Measurements from ENCODE around the gene RLF. TPM values are rescaled to one million over a fixed set of nuclear protein-coding genes. Genes with fewer than 3 reads are reported as not detected.

RLF gene
- total RNA-seq, 1 experiment from 2014 or later, result 19.6 TPM

GRCh38 chr1:40265298-40265697 lies 104.1 kb downstream of the RLF start:
- H3K27me3 ChIP-seq (ENCODE audit: control insufficient read depth, insufficient read depth, low read length), result no peaks in the 10 kb centered on the region
- DNase-seq, result no peak
- H3K4me3 ChIP-seq (ENCODE audit: insufficient read depth, low read depth, low read length), result no peak overlapping the region
- peaks cover 13% of the 10 kb centered on the region for H3K36me3 ChIP-seq (replicated peaks; ENCODE audit: control insufficient read depth, insufficient read depth, low read length)

- Histone ChIP-seq H3K4me3 (ENCODE audit: insufficient read depth, low read depth, low read length) (no peak overlapping the region), H3K27me3 (ENCODE audit: control insufficient read depth, insufficient read depth, low read length) (no peaks in the 10 kb centered on the region), H3K36me3 (replicated peaks; ENCODE audit: control insufficient read depth, insufficient read depth, low read length) (peaks cover 18% of the 10 kb centered on the region)
- DNase-seq, result no peak
Measured at GRCh38 chr1:40265919-40266318, 104.7 kb downstream of the RLF start.

- Histone ChIP-seq H3K36me3 (replicated peaks; ENCODE audit: control insufficient read depth, insufficient read depth, low read length) (peaks cover 17% of the 10 kb centered on the region), H3K27me3 (ENCODE audit: control insufficient read depth, insufficient read depth, low read length) (no peaks in the 10 kb centered on the region)
- DNase-seq, result no peak
Measured at GRCh38 chr1:40266786-40267535, 105.8 kb downstream of the RLF start.

GRCh38 chr1:40267767-40268187 lies 106.6 kb downstream of the RLF start:
- Histone ChIP-seq H3K36me3 (replicated peaks; ENCODE audit: control insufficient read depth, insufficient read depth, low read length) (peaks cover 14% of the 10 kb centered on the region), H3K4me3 (ENCODE audit: insufficient read depth, low read depth, low read length) (no peak overlapping the region), H3K27me3 (ENCODE audit: control insufficient read depth, insufficient read depth, low read length) (no peaks in the 10 kb centered on the region)
- DNase-seq, result no peak

More at GRCh38 chr1:40266786-40267535, 105.8 kb downstream of the RLF start:
- no peak overlapping the region for H3K4me3 ChIP-seq (ENCODE audit: insufficient read depth, low read depth, low read length)

- peaks cover 11% of the 10 kb centered on the region for H3K36me3 ChIP-seq (replicated peaks; ENCODE audit: control insufficient read depth, insufficient read depth, low read length)
- DNase-seq, result no peak
Measured at GRCh38 chr1:40268211-40268610, 107.0 kb downstream of the RLF start.

GRCh38 chr1:40270152-40270834 lies 109.1 kb downstream of the RLF start:
- H3K36me3 ChIP-seq (replicated peaks; ENCODE audit: control insufficient read depth, insufficient read depth, low read length), result peaks cover 15% of the 10 kb centered on the region
- no peaks in the 10 kb centered on the region for H3K27me3 ChIP-seq (ENCODE audit: control insufficient read depth, insufficient read depth, low read length)
- H3K4me3 ChIP-seq (ENCODE audit: insufficient read depth, low read depth, low read length), result no peak overlapping the region
- DNase-seq, result no peak

More at GRCh38 chr1:40268211-40268610, 107.0 kb downstream of the RLF start:
- no peaks in the 10 kb centered on the region for H3K27me3 ChIP-seq (ENCODE audit: control insufficient read depth, insufficient read depth, low read length)
- no peak overlapping the region for H3K4me3 ChIP-seq (ENCODE audit: insufficient read depth, low read depth, low read length)

DNA sequence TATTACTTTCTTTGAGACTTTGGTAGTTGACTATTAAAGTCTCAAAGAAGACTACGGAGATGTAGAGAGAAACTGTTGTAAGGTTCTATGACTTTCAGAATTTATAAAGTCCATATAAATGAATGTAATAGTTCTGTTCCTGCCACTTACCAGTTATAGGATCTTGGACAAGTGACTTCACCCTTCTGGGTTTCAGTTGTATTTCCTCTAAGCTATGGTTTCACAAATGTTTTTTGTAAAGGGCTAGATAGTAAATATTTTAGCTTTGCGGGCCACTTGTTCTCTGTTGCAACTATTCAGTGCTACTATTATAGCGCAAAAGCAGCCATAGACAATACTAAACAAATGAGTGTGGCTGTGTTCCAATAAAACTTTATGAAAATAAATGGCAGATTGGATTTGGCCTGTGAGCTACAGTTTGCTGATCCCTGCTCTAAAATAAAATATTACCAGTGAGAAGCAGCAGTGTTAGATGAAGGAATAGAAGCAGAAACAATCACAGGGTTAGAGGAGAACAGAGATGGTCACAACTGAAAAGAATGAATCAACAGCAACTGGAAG lies 111.5 kb downstream of the RLF start:
- Histone ChIP-seq H3K36me3 (replicated peaks; ENCODE audit: control insufficient read depth, insufficient read depth, low read length) (peaks cover 14% of the 10 kb centered on the region), H3K4me3 (ENCODE audit: insufficient read depth, low read depth, low read length) (no peak overlapping the region), H3K27me3 (ENCODE audit: control insufficient read depth, insufficient read depth, low read length) (no peaks in the 10 kb centered on the region)
- no peak for DNase-seq

- no peak for DNase-seq
- peaks cover 12% of the 10 kb centered on the region for H3K36me3 ChIP-seq (replicated peaks; ENCODE audit: control insufficient read depth, insufficient read depth, low read length)
- H3K27me3 ChIP-seq (ENCODE audit: control insufficient read depth, insufficient read depth, low read length), result no peaks in the 10 kb centered on the region
Measured at GRCh38 chr1:40273547-40274166, 112.5 kb downstream of the RLF start.

DNA sequence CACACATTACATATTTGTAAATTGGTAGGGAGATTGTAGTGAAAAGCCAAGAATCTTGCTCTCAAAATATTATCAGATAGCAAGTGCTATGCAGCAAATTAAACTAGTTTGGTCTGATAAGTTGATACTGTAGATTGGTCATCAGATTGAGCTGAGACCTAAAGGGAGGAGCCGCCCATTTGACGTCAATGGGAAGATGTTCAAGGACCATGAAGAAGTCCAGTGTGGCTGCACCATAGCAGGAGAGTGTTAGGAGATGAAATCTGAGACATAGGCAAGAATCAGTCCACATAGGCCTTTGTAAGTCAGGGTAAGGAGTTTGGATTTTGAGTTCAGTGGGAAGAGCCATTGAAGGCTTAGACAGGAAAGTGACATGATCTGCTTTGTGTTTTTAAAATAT lies 113.1 kb downstream of the RLF start:
- no peaks in the 10 kb centered on the region for H3K27me3 ChIP-seq (ENCODE audit: control insufficient read depth, insufficient read depth, low read length)
- H3K36me3 ChIP-seq (replicated peaks; ENCODE audit: control insufficient read depth, insufficient read depth, low read length), result peaks cover 11% of the 10 kb centered on the region
- no peak overlapping the region for H3K4me3 ChIP-seq (ENCODE audit: insufficient read depth, low read depth, low read length)
- no peak for DNase-seq

More at GRCh38 chr1:40273547-40274166, 112.5 kb downstream of the RLF start:
- no peak overlapping the region for H3K4me3 ChIP-seq (ENCODE audit: insufficient read depth, low read depth, low read length)

GRCh38 chr1:40276122-40276521 lies 114.9 kb downstream of the RLF start:
- Histone ChIP-seq H3K36me3 (replicated peaks; ENCODE audit: control insufficient read depth, insufficient read depth, low read length) (peaks cover 6% of the 10 kb centered on the region), H3K4me3 (ENCODE audit: insufficient read depth, low read depth, low read length) (no peak overlapping the region), H3K27me3 (ENCODE audit: control insufficient read depth, insufficient read depth, low read length) (no peaks in the 10 kb centered on the region)
- no peak for DNase-seq

- H3K4me3 ChIP-seq (ENCODE audit: insufficient read depth, low read depth, low read length), result no peak overlapping the region
- no peaks in the 10 kb centered on the region for H3K27me3 ChIP-seq (ENCODE audit: control insufficient read depth, insufficient read depth, low read length)
- peaks cover 2% of the 10 kb centered on the region for H3K36me3 ChIP-seq (replicated peaks; ENCODE audit: control insufficient read depth, insufficient read depth, low read length)
- DNase-seq, result no peak
Measured at GRCh38 chr1:40281853-40282252, 120.7 kb downstream of the RLF start.

Other genes with a start within 250 kb of the RLF start
- 4.7 and 6.4 TPM in 2 replicates for gene MFSD2A, start 206.2 kb upstream of the RLF start, total RNA-seq (2014; rRNA removed; shearing (Covaris generic))
- 386 and 432 TPM in 2 replicates for gene CAP1, start 120.7 kb upstream of the RLF start, total RNA-seq (2014; rRNA removed; shearing (Covaris generic))
- gene PPT1, start 64.1 kb upstream of the RLF start, total RNA-seq (2014; rRNA removed; shearing (Covaris generic)), result 108 and 121 TPM in 2 replicates
- 0.28 TPM in 1 of 2 replicates, not detected in the other for gene TMCO2, start 86.5 kb downstream of the RLF start, total RNA-seq (2014; rRNA removed; shearing (Covaris generic))
- 31.3 and 37.9 TPM in 2 replicates for gene ZMPSTE24, start 96.8 kb downstream of the RLF start, total RNA-seq (2014; rRNA removed; shearing (Covaris generic))
- gene COL9A2, start 155.9 kb downstream of the RLF start, total RNA-seq (2014; rRNA removed; shearing (Covaris generic)), result 17.6 and 23.8 TPM in 2 replicates
- gene SMAP2, start 212.3 kb downstream of the RLF start, total RNA-seq (2014; rRNA removed; shearing (Covaris generic)), result 9.5 and 12.4 TPM in 2 replicates